Kidney (tissue), 14 donors: ENCODE data around the gene TMEM109. TPM values are rescaled to one million over a fixed set of nuclear protein-coding genes. Genes with fewer than 3 reads are reported as not detected.

Source experiments
- DNase-seq, 5 donors: peaks; one replicate each; pipeline ENCODE4 v3.0.0-alpha.2; 2013 to 2020
- FAIRE-seq: peaks from 2 replicates; lab custom pipeline; 2012; peaks lifted over from hg19 to GRCh38; lab: Jason Lieb, UNC
- H3K27ac ChIP-seq, 2 donors: one replicate each; pipeline ENCODE4 v1.7.0; 2013; ENCODE audit warnings: low read depth in 2 of 2, low read length in 2 of 2, inconsistent platforms in 1 of 2
- H3K27me3 ChIP-seq: one replicate; pipeline ENCODE4 v1.7.1; 2013; ENCODE audit warnings: low read length, inconsistent platforms; ENCODE audit not compliant: control insufficient read depth, insufficient read depth
- H3K36me3 ChIP-seq, 3 donors: one replicate each; pipeline versions ENCODE4 v1.7.0 to v1.7.1; 2013; ENCODE audit warnings: low read length in 3 of 3, control low read depth in 1 of 3, inconsistent platforms in 1 of 3; ENCODE audit not compliant: insufficient read depth in 3 of 3, control insufficient read depth in 2 of 3
- H3K4me1 ChIP-seq, 3 donors: one replicate each; pipeline versions ENCODE4 v1.7.0 to v1.7.1; 2013; ENCODE audit warnings: low read length in 3 of 3, inconsistent platforms in 1 of 3, low read depth in 1 of 3; ENCODE audit not compliant: control insufficient read depth in 2 of 3, insufficient read depth in 2 of 3
- H3K4me3 ChIP-seq, 3 donors: one replicate each; pipeline versions ENCODE4 v1.7.0 to v1.8.1; 2013; ENCODE audit warnings: low read length in 3 of 3, control low read depth in 1 of 3, inconsistent platforms in 1 of 3
- H3K9ac ChIP-seq, 3 donors: one replicate each; pipeline versions ENCODE4 v1.7.0 to v1.7.1; 2013; ENCODE audit warnings: low read length in 3 of 3, control low read depth in 1 of 3, inconsistent platforms in 1 of 3
- H3K9me3 ChIP-seq, 3 donors: one replicate each; pipeline versions ENCODE4 v1.7.0 to v1.7.1; 2013; ENCODE audit warnings: low read length in 3 of 3, control low read depth in 1 of 3, inconsistent platforms in 1 of 3; ENCODE audit not compliant: control insufficient read depth in 2 of 3, insufficient read depth in 1 of 3
- intact Hi-C: fragments of 100-400 bp; cut with DNase I; formaldehyde crosslinking; loops from one replicate; pipeline ENCODE4 v1.11.1; 2022
- polyA plus RNA-seq: library from polyadenylated mRNA; stranded (reverse); fragments of 350-450 nt; fragmentation: Illumina TruSeq; extraction: RNeasy Lipid Tissue Mini Kit (QIAGEN cat#74804); gene quantifications from one replicate; pipeline ENCODE4 v1.2.3, GENCODE V29; 2014; ENCODE audit warnings: low read depth, low replicate concordance; ENCODE audit not compliant: insufficient read depth
- total RNA-seq: library from RNA; stranded (reverse); fragmentation: NEBNext Ultra II Directional; extraction: Animal tissue kit (Norgen Biotek cat#: 25700); gene quantifications from one replicate; pipeline ENCODE4 v1.2.1, GENCODE V29; 2021
- TF ChIP-seq, protein P1 (sequence below): IDR thresholded peaks from 3 replicates; pipeline ENCODE4 v1.5.1; 2012; ENCODE audit warnings: mild to moderate bottlenecking, moderate library complexity, borderline replicate concordance; ENCODE audit not compliant: insufficient read depth; ENCODE audit errors: extremely low read depth
- donor health status: control.
- donor health status: control.
- donor health status: control.
- donor health status: control.
- donor health status: control.
- donor health status: DM: yes; HTN: yes; CAD: no.
- donor health status: Normal renal cell carcinoma (clear cell type).

The TMEM109 gene
- total and polyA plus RNA-seq, 2 donors from 2014 or later: 130 to 139 TPM

DNA sequence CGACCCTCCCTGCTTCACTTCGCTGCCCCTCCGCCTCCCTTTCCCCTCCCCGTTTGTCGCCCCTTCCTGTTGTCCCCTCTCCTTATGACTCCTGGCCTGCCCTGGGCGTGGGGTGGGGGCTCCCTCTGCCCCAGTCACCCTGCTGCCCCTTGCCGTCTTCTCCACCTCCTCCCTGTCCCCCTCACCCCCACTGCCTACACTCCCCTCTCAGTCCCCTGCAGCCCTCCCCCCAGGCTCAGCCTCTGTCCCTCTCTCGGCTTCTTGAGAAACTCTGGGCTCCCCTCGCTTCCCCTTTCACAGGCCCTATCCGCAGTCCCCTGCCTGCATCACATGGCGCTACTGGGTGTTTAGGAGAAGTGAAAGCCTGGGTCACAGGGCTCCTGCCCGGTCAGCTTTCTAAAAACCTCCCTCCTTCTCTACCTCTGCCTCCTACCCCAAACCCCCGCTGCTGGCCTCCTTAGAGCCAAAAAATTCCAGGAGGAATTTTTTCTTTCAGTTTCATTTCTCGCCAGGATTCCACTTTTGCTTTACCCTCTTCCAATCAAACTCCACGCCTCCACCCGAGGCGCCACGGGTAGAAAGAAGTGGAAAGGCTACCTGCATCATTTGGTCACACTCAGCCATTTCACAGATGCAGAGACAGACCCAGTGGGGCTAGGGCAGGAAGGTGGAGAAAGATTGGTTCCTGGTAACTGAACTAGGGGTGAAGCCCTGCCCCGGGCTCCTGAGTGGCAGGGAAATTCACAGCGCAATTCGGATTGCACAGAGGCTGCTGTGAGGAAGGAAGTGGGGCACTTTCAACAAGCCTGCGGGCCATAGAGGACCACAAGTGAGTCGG is 38.2 kb downstream of the TMEM109 start, which contains the start of gene SLC15A3:
Gene SLC15A3, minus strand, starts transcription at position 273 of the 838 bp plus-strand sequence. CDS start 625 bp downstream, outside the sequence.
- intact Hi-C loops: no loop called here
- H3K4me3 ChIP-seq: peak within 1 kb of the TSS; percentile 46 to 69 (median 62)
- no peaks in the 10 kb centered on the region for H3K27me3 ChIP-seq
- DNase-seq: peak; percentile 43 to 87 (median 70)
- peaks cover 0 to 2% (median 0%) of the 10 kb centered on the region in 3 donors for H3K4me1 ChIP-seq
- H3K9ac ChIP-seq: peak within 1 kb of the TSS; percentile 30 to 73 (median 65)
- TF ChIP-seq, protein P1, sequence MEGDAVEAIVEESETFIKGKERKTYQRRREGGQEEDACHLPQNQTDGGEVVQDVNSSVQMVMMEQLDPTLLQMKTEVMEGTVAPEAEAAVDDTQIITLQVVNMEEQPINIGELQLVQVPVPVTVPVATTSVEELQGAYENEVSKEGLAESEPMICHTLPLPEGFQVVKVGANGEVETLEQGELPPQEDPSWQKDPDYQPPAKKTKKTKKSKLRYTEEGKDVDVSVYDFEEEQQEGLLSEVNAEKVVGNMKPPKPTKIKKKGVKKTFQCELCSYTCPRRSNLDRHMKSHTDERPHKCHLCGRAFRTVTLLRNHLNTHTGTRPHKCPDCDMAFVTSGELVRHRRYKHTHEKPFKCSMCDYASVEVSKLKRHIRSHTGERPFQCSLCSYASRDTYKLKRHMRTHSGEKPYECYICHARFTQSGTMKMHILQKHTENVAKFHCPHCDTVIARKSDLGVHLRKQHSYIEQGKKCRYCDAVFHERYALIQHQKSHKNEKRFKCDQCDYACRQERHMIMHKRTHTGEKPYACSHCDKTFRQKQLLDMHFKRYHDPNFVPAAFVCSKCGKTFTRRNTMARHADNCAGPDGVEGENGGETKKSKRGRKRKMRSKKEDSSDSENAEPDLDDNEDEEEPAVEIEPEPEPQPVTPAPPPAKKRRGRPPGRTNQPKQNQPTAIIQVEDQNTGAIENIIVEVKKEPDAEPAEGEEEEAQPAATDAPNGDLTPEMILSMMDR: no peak
- H3K27ac ChIP-seq: peak within 1 kb of the TSS; percentile 39 to 87
- no peaks in the 10 kb centered on the region for H3K36me3 ChIP-seq
- H3K9me3 ChIP-seq: no peaks in the 10 kb centered on the region
- FAIRE-seq: no peak

DNA sequence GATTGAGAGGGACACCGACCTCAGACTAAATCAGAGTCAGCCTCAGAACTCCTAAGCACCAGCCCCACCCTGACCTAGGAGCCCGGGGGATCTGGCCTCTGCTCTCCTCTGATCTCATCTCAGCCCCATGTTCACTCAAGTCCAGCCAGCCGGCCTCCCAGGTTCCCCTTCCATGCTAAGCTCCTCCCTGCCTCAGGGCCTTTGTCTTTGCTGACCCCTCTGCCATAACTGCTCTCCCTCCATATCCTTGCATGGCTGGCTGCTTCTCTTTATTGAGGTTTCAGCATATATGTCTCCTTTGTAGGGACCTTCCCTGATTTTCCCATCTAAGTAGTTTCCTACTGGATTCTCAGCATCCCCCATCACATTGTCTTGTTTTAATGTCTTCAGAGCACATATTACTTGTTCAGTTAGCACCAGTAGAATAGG is 38.8 kb downstream of the TMEM109 start:
- FAIRE-seq: no peak
- Histone ChIP-seq H3K9ac (peak overlapping the region in 1 of 3 donors; percentile 73), H3K36me3 (no peaks in the 10 kb centered on the region), H3K27me3 (no peaks in the 10 kb centered on the region), H3K27ac (peak overlapping the region in 1 of 2 donors; percentile 87), H3K9me3 (no peaks in the 10 kb centered on the region), H3K4me3 (peak overlapping the region in 1 of 3 donors; percentile 62), H3K4me1 (peaks cover 0 to 2% (median 0%) of the 10 kb centered on the region in 3 donors)
- DNase-seq: no peak
- intact Hi-C loops: no loop called here
- TF ChIP-seq, protein P1: no peak

DNA sequence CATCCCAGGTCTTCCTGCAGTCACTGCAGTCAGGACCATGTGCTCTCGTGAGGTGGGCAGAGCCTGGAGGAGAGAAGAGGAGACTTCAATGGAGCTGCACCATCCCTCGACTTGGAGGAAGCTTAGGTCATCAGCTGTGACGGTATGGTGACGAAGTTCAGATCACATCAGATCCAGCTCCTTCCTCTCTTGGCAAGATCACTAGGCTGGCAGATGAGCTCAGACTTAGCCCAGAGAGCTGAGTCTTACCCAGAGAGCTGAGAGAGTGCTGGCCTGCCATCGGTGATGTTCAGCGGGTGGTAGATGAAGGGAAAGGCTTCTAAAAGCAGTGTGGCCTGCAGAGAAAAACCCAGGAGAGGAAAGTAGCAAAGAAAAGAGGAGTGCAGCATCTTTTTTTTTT is 39.8 kb downstream of the TMEM109 start:
- peaks cover 0 to 2% (median 0%) of the 10 kb centered on the region in 3 donors for H3K4me1 ChIP-seq
- intact Hi-C loops: no loop called here
- no peak overlapping the region for H3K4me3 ChIP-seq
- H3K36me3 ChIP-seq: no peaks in the 10 kb centered on the region
- no peak overlapping the region for H3K27ac ChIP-seq
- TF ChIP-seq, protein P1: no peak
- FAIRE-seq (no peak), DNase-seq (peak in 1 of 5 donors; percentile 26)
- no peak overlapping the region for H3K9ac ChIP-seq
- H3K27me3 ChIP-seq: no peaks in the 10 kb centered on the region
- no peaks in the 10 kb centered on the region for H3K9me3 ChIP-seq
